WTC11 (cell line): ENCODE measurements around the gene NAALADL2.

ENCODE experiments used
- CTCF ChIP-seq: fragments of 200-600 bp; IDR thresholded peaks from 2 replicates; pipeline ENCODE4 v1.8.0; 2022; ENCODE audit warnings: antibody characterized with exemption
- E2F5 ChIP-seq: sonication (generic); formaldehyde crosslinking; IDR thresholded peaks from 2 replicates; pipeline ENCODE4 v1.8.1; 2022; ENCODE audit warnings: mild to moderate bottlenecking, moderate library complexity, missing genetic modification reagents
- NR1H2 ChIP-seq: sonication (generic); formaldehyde crosslinking; IDR thresholded peaks from 2 replicates; pipeline ENCODE4 v1.9.0; 2021; ENCODE audit warnings: mild to moderate bottlenecking, moderate library complexity, missing genetic modification reagents
- NR3C1 ChIP-seq: sonication (generic); formaldehyde crosslinking; conservative IDR thresholded peaks from 2 replicates; pipeline ENCODE4 v1.8.1; 2023; ENCODE audit warnings: low read depth, mild to moderate bottlenecking, missing genetic modification reagents
- PRDM15 ChIP-seq: sonication (generic); formaldehyde crosslinking; IDR thresholded peaks from 2 replicates; pipeline ENCODE4 v1.8.0; 2022; ENCODE audit warnings: missing genetic modification reagents
- RELA ChIP-seq: sonication (generic); formaldehyde crosslinking; IDR thresholded peaks from 2 replicates; pipeline ENCODE4 v1.8.1; 2022; ENCODE audit warnings: missing genetic modification reagents, mild to moderate bottlenecking, borderline replicate concordance
- TP53 ChIP-seq: sonication (generic); formaldehyde crosslinking; IDR thresholded peaks from 2 replicates; pipeline ENCODE4 v1.8.1; 2023; ENCODE audit warnings: mild to moderate bottlenecking, missing genetic modification reagents
- ZNF317 ChIP-seq: sonication (generic); formaldehyde crosslinking; IDR thresholded peaks from 2 replicates; pipeline ENCODE4 v1.8.1; 2023; ENCODE audit warnings: low read depth, mild to moderate bottlenecking, moderate library complexity, missing genetic modification reagents, borderline replicate concordance

- TF ChIP-seq PRDM15 (CRISPR knock-in tag) (no peak), CTCF (no peak), E2F5 (CRISPR knock-in tag) (no peak), NR1H2 (CRISPR knock-in tag) (no peak), TP53 (CRISPR knock-in tag) (no peak), ZNF317 (CRISPR knock-in tag) (no peak), RELA (CRISPR knock-in tag) (no peak), NR3C1 (CRISPR knock-in tag) (no peak)
These were observed 156.0 kb downstream of the NAALADL2 start for GRCh38 chr3:175015056-175015635.
